ENCODE results near the gene LRP8. TPM values are rescaled to one million over a fixed set of nuclear protein-coding genes. Genes with fewer than 3 reads are reported as not detected.

LRP8 gene
- total and polyA plus RNA-seq, 2 experiments from 2014 or later, result 27.8 to 71.1 TPM

DNA sequence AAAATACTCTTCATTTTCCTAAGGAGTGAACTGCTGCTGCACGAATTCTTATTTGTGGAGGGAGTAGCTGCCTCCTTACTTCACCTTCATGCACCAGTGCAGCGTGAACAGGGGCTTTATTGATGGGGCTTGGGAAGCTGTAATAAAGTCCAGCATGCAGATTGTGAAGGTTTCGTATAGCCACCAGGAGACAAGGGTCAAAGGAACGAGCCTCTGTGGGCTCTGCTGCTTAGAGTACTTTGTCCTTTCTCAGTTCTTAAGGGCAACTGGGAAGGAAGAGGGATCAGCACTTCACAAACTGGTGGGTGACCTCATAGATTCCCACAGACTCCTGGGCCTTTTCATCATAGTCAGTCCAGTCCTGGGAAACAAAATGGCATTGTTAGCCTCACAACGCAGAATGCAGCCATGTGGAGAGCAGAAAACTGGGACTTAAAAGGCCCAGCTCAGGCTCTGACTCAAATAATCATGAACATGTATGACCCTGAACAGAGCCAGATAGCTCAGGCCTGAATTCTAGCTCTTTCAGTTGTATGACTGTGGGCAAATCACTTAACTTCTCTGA, 113.4 kb downstream of the LRP8 start:
- H3K27ac Mint-ChIP-seq, result no peak overlapping the region
- H4K20me1 ChIP-seq (replicated peaks; ENCODE audit: insufficient read depth), result no peaks in the 10 kb centered on the region; the same call in 1 of the 2 replicates
- ATAC-seq, result no peak
- peaks cover 8% of the 10 kb centered on the region for H3K4me1 Mint-ChIP-seq
- H2AFZ ChIP-seq, result no peak overlapping the region
- H3K36me3 Mint-ChIP-seq (ENCODE audit: low read depth), result peaks cover 51% of the 10 kb centered on the region
- peaks cover 16% of the 10 kb centered on the region; the same call in 1 of the 2 replicates for H3K36me3 ChIP-seq (ENCODE audit: insufficient read depth)
- no peak overlapping the region for H3K4me3 Mint-ChIP-seq
- no peak overlapping the region for H3K27ac ChIP-seq (ENCODE audit: low read depth)
- no peak for DNase-seq (ENCODE audit: low spot score)
- H3F3A ChIP-seq (replicated peaks; ENCODE audit: low read depth), result no peaks in the 10 kb centered on the region; the same call in 1 of the 2 replicates
- peaks cover 5% of the 10 kb centered on the region for H3K4me1 ChIP-seq (ENCODE audit: insufficient read depth)
- no peak overlapping the region for H3K4me2 ChIP-seq
- peaks cover 5% of the 10 kb centered on the region for H3K27me3 Mint-ChIP-seq (ENCODE audit: insufficient read depth, low read depth, poor library complexity)
- no peaks in the 10 kb centered on the region for H3K9me2 ChIP-seq (ENCODE audit: insufficient read depth)
- no peaks in the 10 kb centered on the region for H3K27me3 ChIP-seq (ENCODE audit: insufficient read depth)
- no peak overlapping the region for H3K4me3 ChIP-seq
- peaks cover 4% of the 10 kb centered on the region; the same call in 1 of the 2 replicates for H3K79me2 ChIP-seq (replicated peaks; ENCODE audit: insufficient read depth)
- H3K9me3 Mint-ChIP-seq, result no peaks in the 10 kb centered on the region; the same call in 2 of the 3 replicates
- TF ChIP-seq EZH2phosphoT487 (IDR thresholded peaks at IDR 0.05; ENCODE audit: unreplicated experiment) (no peak), ZNF114 (CRISPR knock-in tag; IDR thresholded peaks at IDR 0.05) (no peak), CTCF (conservative IDR thresholded peaks at IDR 0.05; ENCODE audit: low read depth in 2 of 2) (no peak)

- H3K27me3 ChIP-seq (ENCODE audit: insufficient read depth), result no peaks in the 10 kb centered on the region
- no peak overlapping the region for H3K4me3 Mint-ChIP-seq
- H3K4me2 ChIP-seq, result no peak overlapping the region
- no peak overlapping the region for H3K4me3 ChIP-seq
- H3K27ac Mint-ChIP-seq, result no peak overlapping the region
- DNase-seq (ENCODE audit: low spot score), result no peak
- no peaks in the 10 kb centered on the region for H3K79me2 ChIP-seq (replicated peaks; ENCODE audit: insufficient read depth)
- H3K4me1 Mint-ChIP-seq, result no peaks in the 10 kb centered on the region
- H4K20me1 ChIP-seq (replicated peaks; ENCODE audit: insufficient read depth), result no peaks in the 10 kb centered on the region; the same call in 1 of the 2 replicates
- peaks cover 3% of the 10 kb centered on the region for H3K27me3 Mint-ChIP-seq (ENCODE audit: insufficient read depth, low read depth, poor library complexity)
- H3F3A ChIP-seq (replicated peaks; ENCODE audit: low read depth), result no peaks in the 10 kb centered on the region; the same call in 1 of the 2 replicates
- no peaks in the 10 kb centered on the region for H3K9me2 ChIP-seq (ENCODE audit: insufficient read depth)
- peaks cover 16% of the 10 kb centered on the region for H3K9me3 Mint-ChIP-seq
- no peak for ATAC-seq
- H3K36me3 ChIP-seq (ENCODE audit: insufficient read depth), result peaks cover 45% of the 10 kb centered on the region
- no peaks in the 10 kb centered on the region for H3K4me1 ChIP-seq (ENCODE audit: insufficient read depth)
- H2AFZ ChIP-seq, result no peak overlapping the region
- H3K36me3 Mint-ChIP-seq (ENCODE audit: low read depth), result peaks cover 83% of the 10 kb centered on the region
- no peak overlapping the region for H3K27ac ChIP-seq (ENCODE audit: low read depth)
- no peak for TF ChIP-seq NANOG (IDR thresholded peaks at IDR 0.05; ENCODE audit: borderline replicate concordance)
- no peak for TF ChIP-seq EZH2 (IDR thresholded peaks at IDR 0.05; ENCODE audit: low read depth, unreplicated experiment)
- no peak for TF ChIP-seq STAT1 (IDR thresholded peaks at IDR 0.05; ENCODE audit: unreplicated experiment)
- no peak for TF ChIP-seq ZNF114 (CRISPR knock-in tag; IDR thresholded peaks at IDR 0.05)
- TF ChIP-seq, protein P1, sequence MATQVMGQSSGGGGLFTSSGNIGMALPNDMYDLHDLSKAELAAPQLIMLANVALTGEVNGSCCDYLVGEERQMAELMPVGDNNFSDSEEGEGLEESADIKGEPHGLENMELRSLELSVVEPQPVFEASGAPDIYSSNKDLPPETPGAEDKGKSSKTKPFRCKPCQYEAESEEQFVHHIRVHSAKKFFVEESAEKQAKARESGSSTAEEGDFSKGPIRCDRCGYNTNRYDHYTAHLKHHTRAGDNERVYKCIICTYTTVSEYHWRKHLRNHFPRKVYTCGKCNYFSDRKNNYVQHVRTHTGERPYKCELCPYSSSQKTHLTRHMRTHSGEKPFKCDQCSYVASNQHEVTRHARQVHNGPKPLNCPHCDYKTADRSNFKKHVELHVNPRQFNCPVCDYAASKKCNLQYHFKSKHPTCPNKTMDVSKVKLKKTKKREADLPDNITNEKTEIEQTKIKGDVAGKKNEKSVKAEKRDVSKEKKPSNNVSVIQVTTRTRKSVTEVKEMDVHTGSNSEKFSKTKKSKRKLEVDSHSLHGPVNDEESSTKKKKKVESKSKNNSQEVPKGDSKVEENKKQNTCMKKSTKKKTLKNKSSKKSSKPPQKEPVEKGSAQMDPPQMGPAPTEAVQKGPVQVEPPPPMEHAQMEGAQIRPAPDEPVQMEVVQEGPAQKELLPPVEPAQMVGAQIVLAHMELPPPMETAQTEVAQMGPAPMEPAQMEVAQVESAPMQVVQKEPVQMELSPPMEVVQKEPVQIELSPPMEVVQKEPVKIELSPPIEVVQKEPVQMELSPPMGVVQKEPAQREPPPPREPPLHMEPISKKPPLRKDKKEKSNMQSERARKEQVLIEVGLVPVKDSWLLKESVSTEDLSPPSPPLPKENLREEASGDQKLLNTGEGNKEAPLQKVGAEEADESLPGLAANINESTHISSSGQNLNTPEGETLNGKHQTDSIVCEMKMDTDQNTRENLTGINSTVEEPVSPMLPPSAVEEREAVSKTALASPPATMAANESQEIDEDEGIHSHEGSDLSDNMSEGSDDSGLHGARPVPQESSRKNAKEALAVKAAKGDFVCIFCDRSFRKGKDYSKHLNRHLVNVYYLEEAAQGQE (IDR thresholded peaks at IDR 0.05; ENCODE audit: unreplicated experiment), result no peak
- TF ChIP-seq CREB1 (CRISPR knock-in tag; IDR thresholded peaks at IDR 0.05; ENCODE audit: low read depth), result no peak
- TF ChIP-seq, protein P2, sequence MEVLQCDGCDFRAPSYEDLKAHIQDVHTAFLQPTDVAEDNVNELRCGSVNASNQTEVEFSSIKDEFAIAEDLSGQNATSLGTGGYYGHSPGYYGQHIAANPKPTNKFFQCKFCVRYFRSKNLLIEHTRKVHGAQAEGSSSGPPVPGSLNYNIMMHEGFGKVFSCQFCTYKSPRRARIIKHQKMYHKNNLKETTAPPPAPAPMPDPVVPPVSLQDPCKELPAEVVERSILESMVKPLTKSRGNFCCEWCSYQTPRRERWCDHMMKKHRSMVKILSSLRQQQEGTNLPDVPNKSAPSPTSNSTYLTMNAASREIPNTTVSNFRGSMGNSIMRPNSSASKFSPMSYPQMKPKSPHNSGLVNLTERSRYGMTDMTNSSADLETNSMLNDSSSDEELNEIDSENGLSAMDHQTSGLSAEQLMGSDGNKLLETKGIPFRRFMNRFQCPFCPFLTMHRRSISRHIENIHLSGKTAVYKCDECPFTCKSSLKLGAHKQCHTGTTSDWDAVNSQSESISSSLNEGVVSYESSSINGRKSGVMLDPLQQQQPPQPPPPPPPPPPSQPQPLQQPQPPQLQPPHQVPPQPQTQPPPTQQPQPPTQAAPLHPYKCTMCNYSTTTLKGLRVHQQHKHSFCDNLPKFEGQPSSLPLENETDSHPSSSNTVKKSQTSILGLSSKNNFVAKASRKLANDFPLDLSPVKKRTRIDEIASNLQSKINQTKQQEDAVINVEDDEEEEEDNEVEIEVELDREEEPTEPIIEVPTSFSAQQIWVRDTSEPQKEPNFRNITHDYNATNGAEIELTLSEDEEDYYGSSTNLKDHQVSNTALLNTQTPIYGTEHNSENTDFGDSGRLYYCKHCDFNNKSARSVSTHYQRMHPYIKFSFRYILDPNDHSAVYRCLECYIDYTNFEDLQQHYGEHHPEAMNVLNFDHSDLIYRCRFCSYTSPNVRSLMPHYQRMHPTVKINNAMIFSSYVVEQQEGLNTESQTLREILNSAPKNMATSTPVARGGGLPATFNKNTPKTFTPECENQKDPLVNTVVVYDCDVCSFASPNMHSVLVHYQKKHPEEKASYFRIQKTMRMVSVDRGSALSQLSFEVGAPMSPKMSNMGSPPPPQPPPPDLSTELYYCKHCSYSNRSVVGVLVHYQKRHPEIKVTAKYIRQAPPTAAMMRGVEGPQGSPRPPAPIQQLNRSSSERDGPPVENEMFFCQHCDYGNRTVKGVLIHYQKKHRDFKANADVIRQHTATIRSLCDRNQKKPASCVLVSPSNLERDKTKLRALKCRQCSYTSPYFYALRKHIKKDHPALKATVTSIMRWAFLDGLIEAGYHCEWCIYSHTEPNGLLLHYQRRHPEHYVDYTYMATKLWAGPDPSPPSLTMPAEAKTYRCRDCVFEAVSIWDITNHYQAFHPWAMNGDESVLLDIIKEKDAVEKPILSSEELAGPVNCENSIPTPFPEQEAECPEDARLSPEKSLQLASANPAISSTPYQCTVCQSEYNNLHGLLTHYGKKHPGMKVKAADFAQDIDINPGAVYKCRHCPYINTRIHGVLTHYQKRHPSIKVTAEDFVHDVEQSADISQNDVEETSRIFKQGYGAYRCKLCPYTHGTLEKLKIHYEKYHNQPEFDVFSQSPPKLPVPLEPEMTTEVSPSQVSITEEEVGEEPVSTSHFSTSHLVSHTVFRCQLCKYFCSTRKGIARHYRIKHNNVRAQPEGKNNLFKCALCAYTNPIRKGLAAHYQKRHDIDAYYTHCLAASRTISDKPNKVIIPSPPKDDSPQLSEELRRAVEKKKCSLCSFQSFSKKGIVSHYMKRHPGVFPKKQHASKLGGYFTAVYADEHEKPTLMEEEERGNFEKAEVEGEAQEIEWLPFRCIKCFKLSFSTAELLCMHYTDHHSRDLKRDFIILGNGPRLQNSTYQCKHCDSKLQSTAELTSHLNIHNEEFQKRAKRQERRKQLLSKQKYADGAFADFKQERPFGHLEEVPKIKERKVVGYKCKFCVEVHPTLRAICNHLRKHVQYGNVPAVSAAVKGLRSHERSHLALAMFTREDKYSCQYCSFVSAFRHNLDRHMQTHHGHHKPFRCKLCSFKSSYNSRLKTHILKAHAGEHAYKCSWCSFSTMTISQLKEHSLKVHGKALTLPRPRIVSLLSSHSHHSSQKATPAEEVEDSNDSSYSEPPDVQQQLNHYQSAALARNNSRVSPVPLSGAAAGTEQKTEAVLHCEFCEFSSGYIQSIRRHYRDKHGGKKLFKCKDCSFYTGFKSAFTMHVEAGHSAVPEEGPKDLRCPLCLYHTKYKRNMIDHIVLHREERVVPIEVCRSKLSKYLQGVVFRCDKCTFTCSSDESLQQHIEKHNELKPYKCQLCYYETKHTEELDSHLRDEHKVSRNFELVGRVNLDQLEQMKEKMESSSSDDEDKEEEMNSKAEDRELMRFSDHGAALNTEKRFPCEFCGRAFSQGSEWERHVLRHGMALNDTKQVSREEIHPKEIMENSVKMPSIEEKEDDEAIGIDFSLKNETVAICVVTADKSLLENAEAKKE (CRISPR knock-in tag; IDR thresholded peaks at IDR 0.05), result no peak
- no peak for TF ChIP-seq POLR2AphosphoS5 (IDR thresholded peaks at IDR 0.05; ENCODE audit: low read depth)
These were observed 116.9 kb downstream of the LRP8 start for GRCh38 chr1:53210954-53211353.
